WTC11 (cell line): ENCODE measurements around the gene TNIK. TPM values are rescaled to one million over a fixed set of nuclear protein-coding genes. Genes with fewer than 3 reads are reported as not detected.

Source experiments
- ATAC-seq: fragments of 200-7000 bp; cut with Tn5 transposase; 2 replicates; pipeline ENCODE4 v1.10.0; 2021; ENCODE audit warnings: mild to moderate bottlenecking, moderate library complexity
- CTCF ChIA-PET: fragments of 300-600 bp; sonication (Branson Sonifier 250); formaldehyde crosslinking; loops from one replicate; lab custom pipeline; 2021; ENCODE audit warnings: antibody characterized with exemption; lab: Charles Lee
- POLR2A ChIA-PET: fragments of 350-600 bp; sonication (Branson Sonifier 250); formaldehyde crosslinking; loops from one replicate; lab custom pipeline; 2021; ENCODE audit warnings: antibody characterized with exemption; lab: Charles Lee
- DNase-seq: peaks from one replicate; pipeline ENCODE4 v3.0.0; 2021; ENCODE audit warnings: low spot score
- H3K27ac Mint-ChIP-seq: 2 replicates; pipeline ENCODE4 v1.8.0; 2021; ENCODE audit warnings: mixed read lengths
- H3K27me3 Mint-ChIP-seq: 2 replicates; pipeline ENCODE4 v1.8.0; 2021; ENCODE audit warnings: low read depth, mild to moderate bottlenecking, moderate library complexity, mixed read lengths
- H3K36me3 Mint-ChIP-seq: 2 replicates; pipeline ENCODE4 v1.8.0; 2021; ENCODE audit warnings: mixed read lengths
- H3K4me1 Mint-ChIP-seq: 2 replicates; pipeline ENCODE4 v1.8.0; 2022; ENCODE audit warnings: mixed read lengths
- H3K4me3 Mint-ChIP-seq: 2 replicates; pipeline ENCODE4 v1.8.0; 2021; ENCODE audit warnings: mild to moderate bottlenecking, moderate library complexity, mixed read lengths
- H3K9me3 Mint-ChIP-seq: 2 replicates; pipeline ENCODE4 v1.8.0; 2021; ENCODE audit warnings: mixed read lengths
- CREM ChIP-seq: sonication (generic); formaldehyde crosslinking; IDR thresholded peaks from 2 replicates; pipeline ENCODE4 v1.8.1; 2022; ENCODE audit warnings: mild to moderate bottlenecking, missing genetic modification reagents, moderate library complexity
- ETV6 ChIP-seq: sonication (generic); formaldehyde crosslinking; IDR thresholded peaks from 2 replicates; pipeline ENCODE4 v1.8.1; 2022; ENCODE audit warnings: mild to moderate bottlenecking, missing genetic modification reagents
- FOXP1 ChIP-seq: sonication (generic); formaldehyde crosslinking; IDR thresholded peaks from 2 replicates; pipeline ENCODE4 v1.8.0; 2022; ENCODE audit warnings: missing genetic modification reagents, mild to moderate bottlenecking, moderate library complexity, borderline replicate concordance
- GRHL2 ChIP-seq: fragments of 250-450 bp; sonication (Bioruptor Pico); IDR thresholded peaks from 2 replicates; pipeline ENCODE4 v1.8.0; 2022; ENCODE audit warnings: mild to moderate bottlenecking, moderate library complexity; ENCODE audit not compliant: insufficient replicate concordance, severe bottlenecking
- GTF2I ChIP-seq: fragments of 250-450 bp; sonication (Bioruptor Pico); conservative IDR thresholded peaks from 2 replicates; pipeline ENCODE4 v1.4.0; 2021; ENCODE audit warnings: mild to moderate bottlenecking
- HMGA2 ChIP-seq: fragments of 250-450 bp; sonication (Bioruptor Pico); IDR thresholded peaks from 2 replicates; pipeline ENCODE4 v1.4.0; 2021; ENCODE audit warnings: mild to moderate bottlenecking, moderate library complexity
- NFYB ChIP-seq: sonication (generic); formaldehyde crosslinking; conservative IDR thresholded peaks from 2 replicates; pipeline ENCODE4 v1.8.0; 2022; ENCODE audit warnings: low read depth, missing genetic modification reagents
- RELA ChIP-seq: sonication (generic); formaldehyde crosslinking; IDR thresholded peaks from 2 replicates; pipeline ENCODE4 v1.8.1; 2022; ENCODE audit warnings: missing genetic modification reagents, mild to moderate bottlenecking, borderline replicate concordance
- SMAD3 ChIP-seq: sonication (generic); formaldehyde crosslinking; IDR thresholded peaks from 2 replicates; pipeline ENCODE4 v1.8.0; 2022; ENCODE audit warnings: missing genetic modification reagents, mild to moderate bottlenecking, borderline replicate concordance
- SOX15 ChIP-seq: fragments of 250-450 bp; sonication (Bioruptor Pico); IDR thresholded peaks from 2 replicates; pipeline ENCODE4 v1.9.0; 2021; ENCODE audit warnings: mild to moderate bottlenecking
- TEAD1 ChIP-seq: sonication (generic); formaldehyde crosslinking; IDR thresholded peaks from 2 replicates; pipeline ENCODE4 v1.8.0; 2022; ENCODE audit warnings: mild to moderate bottlenecking, missing genetic modification reagents
- TEAD4 ChIP-seq: sonication (generic); formaldehyde crosslinking; IDR thresholded peaks from 2 replicates; pipeline ENCODE4 v1.8.0; 2022; ENCODE audit warnings: mild to moderate bottlenecking, missing genetic modification reagents
- ZNF317 ChIP-seq: sonication (generic); formaldehyde crosslinking; IDR thresholded peaks from 2 replicates; pipeline ENCODE4 v1.8.1; 2023; ENCODE audit warnings: low read depth, mild to moderate bottlenecking, moderate library complexity, missing genetic modification reagents, borderline replicate concordance
- total RNA-seq: library from RNA; stranded (reverse); gene quantifications from 3 replicates; pipeline ENCODE4 v1.2.3, GENCODE V29; 2021
- TF ChIP-seq, protein P1 (sequence below): sonication (generic); formaldehyde crosslinking; IDR thresholded peaks from 2 replicates; pipeline ENCODE4 v1.8.0; 2022; ENCODE audit warnings: mild to moderate bottlenecking, missing genetic modification reagents
- TF ChIP-seq, protein P2 (sequence below): sonication (generic); formaldehyde crosslinking; IDR thresholded peaks from 2 replicates; pipeline ENCODE4 v1.8.0; 2023; ENCODE audit warnings: mild to moderate bottlenecking, missing genetic modification reagents
- TF ChIP-seq, protein P3 (sequence below): sonication (generic); formaldehyde crosslinking; IDR thresholded peaks from 2 replicates; pipeline ENCODE4 v1.8.1; 2023; ENCODE audit warnings: mild to moderate bottlenecking, missing genetic modification reagents, borderline replicate concordance
- TF ChIP-seq, protein P4 (sequence below): sonication (generic); formaldehyde crosslinking; IDR thresholded peaks from 2 replicates; pipeline ENCODE4 v1.8.1; 2023; ENCODE audit warnings: mild to moderate bottlenecking, missing genetic modification reagents, moderate library complexity

Gene TNIK
- total RNA-seq, 1 experiment from 2014 or later, result 50.3 TPM

DNA sequence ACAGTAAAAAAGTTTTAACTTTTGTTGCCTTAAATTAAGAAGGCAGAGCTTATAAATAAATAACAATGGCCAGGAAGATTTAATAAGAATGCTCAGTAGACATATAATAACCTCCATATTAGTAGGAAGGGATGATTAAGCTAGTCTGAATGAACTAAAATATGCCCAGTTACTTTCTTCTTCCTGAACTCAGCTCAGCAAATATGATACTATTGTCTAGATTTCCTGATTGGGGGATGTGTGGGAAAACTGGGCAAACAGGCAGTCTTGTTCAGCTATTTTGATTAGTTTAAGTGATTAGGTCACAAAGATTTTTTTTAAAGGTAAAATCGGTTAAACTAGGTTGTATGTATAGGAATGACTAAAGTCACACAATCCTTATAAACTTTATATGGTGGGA, 266.5 kb downstream of the TNIK start (continued):
- TF ChIP-seq, protein P1, sequence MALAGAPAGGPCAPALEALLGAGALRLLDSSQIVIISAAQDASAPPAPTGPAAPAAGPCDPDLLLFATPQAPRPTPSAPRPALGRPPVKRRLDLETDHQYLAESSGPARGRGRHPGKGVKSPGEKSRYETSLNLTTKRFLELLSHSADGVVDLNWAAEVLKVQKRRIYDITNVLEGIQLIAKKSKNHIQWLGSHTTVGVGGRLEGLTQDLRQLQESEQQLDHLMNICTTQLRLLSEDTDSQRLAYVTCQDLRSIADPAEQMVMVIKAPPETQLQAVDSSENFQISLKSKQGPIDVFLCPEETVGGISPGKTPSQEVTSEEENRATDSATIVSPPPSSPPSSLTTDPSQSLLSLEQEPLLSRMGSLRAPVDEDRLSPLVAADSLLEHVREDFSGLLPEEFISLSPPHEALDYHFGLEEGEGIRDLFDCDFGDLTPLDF, result no peak
- no peak for TF ChIP-seq TEAD4
- no peak for TF ChIP-seq GTF2I
- TF ChIP-seq TEAD1 (CRISPR knock-in tag), result no peak
- no peak for TF ChIP-seq RELA (CRISPR knock-in tag)

DNA sequence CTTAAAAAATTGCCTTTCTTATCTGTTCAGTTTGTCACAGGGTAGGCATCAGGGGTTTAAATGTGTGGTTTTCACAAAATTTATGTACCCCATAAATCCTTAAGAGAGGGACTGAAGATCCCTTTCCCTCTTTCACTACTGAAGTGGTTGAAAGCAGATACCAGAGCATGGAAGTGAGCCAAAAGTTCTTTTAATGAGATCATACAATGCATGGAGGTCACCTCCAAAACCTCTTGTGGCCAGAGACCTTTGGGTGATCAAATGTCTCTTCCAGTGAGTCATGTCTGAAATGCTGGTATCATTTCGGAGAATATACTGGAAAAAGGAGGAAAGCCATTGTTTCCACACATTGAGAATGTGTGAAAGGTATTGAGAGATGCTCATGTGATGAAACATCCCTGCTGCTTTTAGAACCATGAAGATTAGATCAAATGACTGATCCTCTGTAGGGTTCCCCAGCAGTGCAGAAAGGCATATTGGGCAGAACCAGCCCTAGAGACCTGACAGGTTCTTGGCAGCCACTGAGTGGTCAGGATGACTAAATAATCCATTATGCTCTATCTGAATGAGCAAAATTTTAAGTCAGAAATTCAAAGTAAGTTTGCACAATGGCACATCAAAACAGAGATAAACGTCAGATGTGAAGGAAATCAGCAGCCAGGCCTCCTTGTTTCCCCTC, 267.9 kb downstream of the TNIK start:
- DNase-seq, result no peak
- TF ChIP-seq HMGA2 (CRISPR knock-in tag) (no peak), GRHL2 (CRISPR knock-in tag) (no peak), ZNF317 (CRISPR knock-in tag) (no peak), FOXP1 (CRISPR knock-in tag) (no peak), NFYB (no peak)
- TF ChIP-seq, all 79 proteins: peak for 0
- no peaks in the 10 kb centered on the region for H3K27me3 Mint-ChIP-seq
- H3K27ac Mint-ChIP-seq, result no peak overlapping the region
- no peak overlapping the region for H3K4me3 Mint-ChIP-seq
- CTCF ChIA-PET, result no interaction called here
- POLR2A ChIA-PET, result no interaction called here
- H3K4me1 Mint-ChIP-seq, result peaks cover 32% of the 10 kb centered on the region
- H3K36me3 Mint-ChIP-seq, result no peaks in the 10 kb centered on the region
- H3K9me3 Mint-ChIP-seq, result 0 out of 2 replicates have a peak, but pooled peaks cover under 1% of the 10 kb centered on the region
- no peak for ATAC-seq

DNA sequence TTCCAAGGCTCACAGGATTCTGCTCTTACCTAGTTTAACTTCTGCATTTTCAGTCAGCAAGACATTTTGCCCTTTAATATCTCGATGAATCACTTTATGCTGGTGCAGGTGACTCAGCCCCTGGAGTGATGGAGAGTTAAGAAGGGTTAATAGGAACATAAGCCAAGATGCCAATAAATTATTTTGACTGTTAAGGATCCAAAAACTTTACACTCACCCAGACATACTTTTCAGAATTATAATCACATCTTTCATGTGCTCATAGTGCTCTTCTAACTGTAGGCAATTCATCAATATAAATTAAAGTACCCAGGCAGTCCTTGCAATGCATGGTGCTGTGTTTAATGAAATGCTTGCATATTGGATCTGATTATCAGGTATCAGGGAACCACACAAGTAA, 269.5 kb downstream of the TNIK start:
- H3K36me3 Mint-ChIP-seq, result no peaks in the 10 kb centered on the region
- CTCF ChIA-PET, result no interaction called here
- DNase-seq (no peak), ATAC-seq (no peak)
- peak overlapping the region; percentile 1; the same call in 1 of the 2 replicates for H3K27ac Mint-ChIP-seq
- POLR2A ChIA-PET, result no interaction called here
- no peaks in the 10 kb centered on the region for H3K27me3 Mint-ChIP-seq
- no peaks in the 10 kb centered on the region for H3K9me3 Mint-ChIP-seq
- peaks cover 40% of the 10 kb centered on the region for H3K4me1 Mint-ChIP-seq
- H3K4me3 Mint-ChIP-seq, result no peak overlapping the region
- TF ChIP-seq SMAD3 (CRISPR knock-in tag), result no peak
- TF ChIP-seq CREM (CRISPR knock-in tag), result no peak
- no peak for TF ChIP-seq ETV6 (CRISPR knock-in tag)
- TF ChIP-seq TEAD1 (CRISPR knock-in tag), result no peak
- no peak for TF ChIP-seq GRHL2 (CRISPR knock-in tag)
- TF ChIP-seq, protein P2, sequence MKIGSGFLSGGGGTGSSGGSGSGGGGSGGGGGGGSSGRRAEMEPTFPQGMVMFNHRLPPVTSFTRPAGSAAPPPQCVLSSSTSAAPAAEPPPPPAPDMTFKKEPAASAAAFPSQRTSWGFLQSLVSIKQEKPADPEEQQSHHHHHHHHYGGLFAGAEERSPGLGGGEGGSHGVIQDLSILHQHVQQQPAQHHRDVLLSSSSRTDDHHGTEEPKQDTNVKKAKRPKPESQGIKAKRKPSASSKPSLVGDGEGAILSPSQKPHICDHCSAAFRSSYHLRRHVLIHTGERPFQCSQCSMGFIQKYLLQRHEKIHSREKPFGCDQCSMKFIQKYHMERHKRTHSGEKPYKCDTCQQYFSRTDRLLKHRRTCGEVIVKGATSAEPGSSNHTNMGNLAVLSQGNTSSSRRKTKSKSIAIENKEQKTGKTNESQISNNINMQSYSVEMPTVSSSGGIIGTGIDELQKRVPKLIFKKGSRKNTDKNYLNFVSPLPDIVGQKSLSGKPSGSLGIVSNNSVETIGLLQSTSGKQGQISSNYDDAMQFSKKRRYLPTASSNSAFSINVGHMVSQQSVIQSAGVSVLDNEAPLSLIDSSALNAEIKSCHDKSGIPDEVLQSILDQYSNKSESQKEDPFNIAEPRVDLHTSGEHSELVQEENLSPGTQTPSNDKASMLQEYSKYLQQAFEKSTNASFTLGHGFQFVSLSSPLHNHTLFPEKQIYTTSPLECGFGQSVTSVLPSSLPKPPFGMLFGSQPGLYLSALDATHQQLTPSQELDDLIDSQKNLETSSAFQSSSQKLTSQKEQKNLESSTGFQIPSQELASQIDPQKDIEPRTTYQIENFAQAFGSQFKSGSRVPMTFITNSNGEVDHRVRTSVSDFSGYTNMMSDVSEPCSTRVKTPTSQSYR (CRISPR knock-in tag), result no peak

DNA sequence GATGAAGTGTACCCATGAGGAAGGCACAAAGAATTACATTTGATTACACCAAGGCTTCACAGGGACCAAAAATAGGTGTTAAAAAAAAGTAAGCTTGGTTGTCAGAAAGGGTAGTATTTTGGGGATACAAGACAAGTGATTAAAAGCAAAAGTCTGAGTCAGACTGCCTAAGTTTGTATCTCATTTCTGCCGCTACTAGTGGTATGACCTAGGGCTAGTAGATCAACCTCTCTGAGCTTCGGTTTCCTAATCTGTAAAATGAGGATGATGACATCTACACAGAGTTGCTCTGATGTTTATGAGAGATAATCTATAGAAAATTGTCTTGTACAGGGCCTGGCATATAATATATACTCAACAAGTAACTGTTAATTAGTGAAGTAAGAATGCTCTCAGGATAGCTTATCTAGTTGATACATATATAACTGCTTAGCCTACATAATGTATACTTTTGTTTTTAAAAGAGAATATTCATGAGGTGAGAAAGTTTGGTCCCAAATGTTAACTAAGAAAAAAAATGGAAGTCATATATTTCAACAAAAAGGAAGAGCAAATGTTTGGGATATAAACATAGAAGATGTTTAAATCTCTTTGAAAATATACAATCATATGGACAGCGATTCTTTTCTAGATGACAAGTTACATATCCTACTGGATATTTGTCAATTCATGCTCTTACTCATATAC, 270.7 kb downstream of the TNIK start:
- Mint-ChIP-seq H3K36me3 (no peaks in the 10 kb centered on the region), H3K27ac (no peak overlapping the region), H3K27me3 (no peaks in the 10 kb centered on the region), H3K4me1 (peaks cover 39% of the 10 kb centered on the region), H3K4me3 (no peak overlapping the region), H3K9me3 (no peaks in the 10 kb centered on the region)
- ATAC-seq, result no peak
- no peak for DNase-seq
- POLR2A ChIA-PET, result no interaction called here
- CTCF ChIA-PET, result interaction anchor here (0.5 kb wide), 1 partner anchor 731 kb away, joined by 4 read pairs; no protein-coding TSS in a partner anchor
- TF ChIP-seq, protein P3, sequence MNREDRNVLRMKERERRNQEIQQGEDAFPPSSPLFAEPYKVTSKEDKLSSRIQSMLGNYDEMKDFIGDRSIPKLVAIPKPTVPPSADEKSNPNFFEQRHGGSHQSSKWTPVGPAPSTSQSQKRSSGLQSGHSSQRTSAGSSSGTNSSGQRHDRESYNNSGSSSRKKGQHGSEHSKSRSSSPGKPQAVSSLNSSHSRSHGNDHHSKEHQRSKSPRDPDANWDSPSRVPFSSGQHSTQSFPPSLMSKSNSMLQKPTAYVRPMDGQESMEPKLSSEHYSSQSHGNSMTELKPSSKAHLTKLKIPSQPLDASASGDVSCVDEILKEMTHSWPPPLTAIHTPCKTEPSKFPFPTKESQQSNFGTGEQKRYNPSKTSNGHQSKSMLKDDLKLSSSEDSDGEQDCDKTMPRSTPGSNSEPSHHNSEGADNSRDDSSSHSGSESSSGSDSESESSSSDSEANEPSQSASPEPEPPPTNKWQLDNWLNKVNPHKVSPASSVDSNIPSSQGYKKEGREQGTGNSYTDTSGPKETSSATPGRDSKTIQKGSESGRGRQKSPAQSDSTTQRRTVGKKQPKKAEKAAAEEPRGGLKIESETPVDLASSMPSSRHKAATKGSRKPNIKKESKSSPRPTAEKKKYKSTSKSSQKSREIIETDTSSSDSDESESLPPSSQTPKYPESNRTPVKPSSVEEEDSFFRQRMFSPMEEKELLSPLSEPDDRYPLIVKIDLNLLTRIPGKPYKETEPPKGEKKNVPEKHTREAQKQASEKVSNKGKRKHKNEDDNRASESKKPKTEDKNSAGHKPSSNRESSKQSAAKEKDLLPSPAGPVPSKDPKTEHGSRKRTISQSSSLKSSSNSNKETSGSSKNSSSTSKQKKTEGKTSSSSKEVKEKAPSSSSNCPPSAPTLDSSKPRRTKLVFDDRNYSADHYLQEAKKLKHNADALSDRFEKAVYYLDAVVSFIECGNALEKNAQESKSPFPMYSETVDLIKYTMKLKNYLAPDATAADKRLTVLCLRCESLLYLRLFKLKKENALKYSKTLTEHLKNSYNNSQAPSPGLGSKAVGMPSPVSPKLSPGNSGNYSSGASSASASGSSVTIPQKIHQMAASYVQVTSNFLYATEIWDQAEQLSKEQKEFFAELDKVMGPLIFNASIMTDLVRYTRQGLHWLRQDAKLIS (CRISPR knock-in tag), result no peak
- TF ChIP-seq, protein P4, sequence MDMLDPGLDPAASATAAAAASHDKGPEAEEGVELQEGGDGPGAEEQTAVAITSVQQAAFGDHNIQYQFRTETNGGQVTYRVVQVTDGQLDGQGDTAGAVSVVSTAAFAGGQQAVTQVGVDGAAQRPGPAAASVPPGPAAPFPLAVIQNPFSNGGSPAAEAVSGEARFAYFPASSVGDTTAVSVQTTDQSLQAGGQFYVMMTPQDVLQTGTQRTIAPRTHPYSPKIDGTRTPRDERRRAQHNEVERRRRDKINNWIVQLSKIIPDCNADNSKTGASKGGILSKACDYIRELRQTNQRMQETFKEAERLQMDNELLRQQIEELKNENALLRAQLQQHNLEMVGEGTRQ (CRISPR knock-in tag), result no peak
- TF ChIP-seq SOX15 (CRISPR knock-in tag), result no peak
